ENCODE results near the gene NFAT5. TPM values are rescaled to one million over a fixed set of nuclear protein-coding genes. Genes with fewer than 3 reads are reported as not detected.

The NFAT5 gene
- total and polyA plus RNA-seq, 2 donors (not counting 3 experiments of a cell fraction or from before 2014, with no cell fraction given) = 17.2 to 49.5 TPM

DNA sequence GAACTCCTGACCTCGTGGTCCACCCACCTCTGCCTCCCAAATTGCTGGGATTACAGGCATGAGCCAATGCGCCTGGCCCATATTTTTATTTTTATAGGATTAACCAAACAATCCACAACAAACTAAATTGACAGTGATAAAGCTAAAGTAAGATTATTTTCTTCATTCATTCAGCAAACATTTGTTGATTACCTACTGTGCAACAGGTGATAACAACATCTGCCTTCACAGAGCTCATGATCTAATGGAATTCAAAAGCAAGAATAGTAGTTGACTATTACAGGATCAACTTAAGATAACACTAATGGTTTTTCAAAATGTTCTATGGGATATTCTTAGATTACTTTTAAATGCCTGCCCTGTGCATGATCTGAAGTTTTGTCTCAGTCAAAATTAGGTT, 122.8 kb downstream of the NFAT5 start:
- TF ChIP-seq POLR2A (IDR thresholded peaks at IDR 0.05; ENCODE audit: low read depth, low read length) (no peak), GATA2 (IDR thresholded peaks at IDR 0.05; ENCODE audit: insufficient read depth, insufficient read length, low read depth, low read length) (no peak), JUN (IDR thresholded peaks at IDR 0.05; ENCODE audit: borderline replicate concordance, insufficient read depth, insufficient read length, low read depth) (no peak), MYC (IDR thresholded peaks at IDR 0.05; ENCODE audit: low read depth, low read length) (no peak), CTCF (IDR thresholded peaks at IDR 0.05; ENCODE audit: extremely low read depth in 1 of 2, insufficient read depth in 1 of 2, low read depth in 1 of 2, low read length in 2 of 2) (no peak), EZH2 (IDR thresholded peaks at IDR 0.05; ENCODE audit: borderline replicate concordance, low read depth, low read length, severe bottlenecking) (no peak), FOS (IDR thresholded peaks at IDR 0.05; ENCODE audit: borderline replicate concordance, insufficient read depth, low read length) (no peak), POLR2AphosphoS5 (IDR thresholded peaks at IDR 0.05; ENCODE audit: insufficient read depth, low read depth, low read length) (no peak)
- TF ChIP-seq, protein P1, sequence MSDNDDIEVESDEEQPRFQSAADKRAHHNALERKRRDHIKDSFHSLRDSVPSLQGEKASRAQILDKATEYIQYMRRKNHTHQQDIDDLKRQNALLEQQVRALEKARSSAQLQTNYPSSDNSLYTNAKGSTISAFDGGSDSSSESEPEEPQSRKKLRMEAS (IDR thresholded peaks at IDR 0.05; ENCODE audit: insufficient read depth, insufficient read length) = no peak
- CTCF ChIA-PET = no interaction called here
- intact Hi-C loops (cut with micrococcal nuclease) = no loop called here
- Histone ChIP-seq H3K9me1 (replicated peaks; ENCODE audit: control insufficient read depth, extremely low read depth, insufficient read depth, low read length) (no peaks in the 10 kb centered on the region), H3K27ac (ENCODE audit: insufficient read depth, low read depth, low read length) (no peak overlapping the region), H3K4me1 (ENCODE audit: control insufficient read depth, extremely low read depth, insufficient read depth, low read length) (no peaks in the 10 kb centered on the region), H2AFZ (ENCODE audit: low read depth, low read length) (no peak overlapping the region), H3K36me3 (ENCODE audit: control insufficient read depth in 2 of 2, extremely low read depth in 1 of 2, insufficient read depth in 2 of 2, low read length in 2 of 2) (peaks cover 18 to 21% of the 10 kb centered on the region in 2 experiments), H3K4me2 (ENCODE audit: insufficient read depth, low read length) (no peak overlapping the region), H3K4me3 (replicated peaks in 1 of 3; ENCODE audit: insufficient read depth in 1 of 3, low read depth in 1 of 3, low read length in 3 of 3) (no peak overlapping the region), H3K27me3 (ENCODE audit: control insufficient read depth in 2 of 2, insufficient read depth in 2 of 2, low read length in 2 of 2) (no peaks in the 10 kb centered on the region), H4K20me1 (replicated peaks; ENCODE audit: control insufficient read depth, extremely low read depth, insufficient read depth, low read length) (no peaks in the 10 kb centered on the region), H3K79me2 (ENCODE audit: control insufficient read depth, insufficient read depth, low read length) (no peaks in the 10 kb centered on the region), H3K9me3 (replicated peaks; ENCODE audit: control insufficient read depth, insufficient read depth, low read length) (no peaks in the 10 kb centered on the region), H3K9ac (replicated peaks; ENCODE audit: extremely low read depth, insufficient read depth, low read length) (no peak overlapping the region)
- FAIRE-seq = no peak
- POLR2A ChIA-PET = no interaction called here
- DNase-seq (ENCODE audit: low read depth, low spot score) = no peak
- dilution Hi-C loops (cut with MboI; ENCODE audit: extremely low pct_ligation_motif_present, low sequenced_read_pairs) = no loop called here
- BruUV-seq (replicated peaks) = no TSS peak

Data from endothelial cell of umbilical vein (primary cell).